Suprapubic skin (tissue), 3 donors: ENCODE results near the gene ANKRD9.

Source experiments
- CTCF ChIP-seq, 2 donors: fragments of 200-600 bp in 1 of 2; fragments of 450-650 bp in 1 of 2; sonication (generic) in 1 of 2; IDR thresholded peaks; one replicate each; pipeline ENCODE4 v1.5.1; 2016 to 2019; ENCODE audit warnings: antibody characterized with exemption in 2 of 2, mild to moderate bottlenecking in 1 of 2, moderate library complexity in 1 of 2
- EP300 ChIP-seq: sonication (generic); formaldehyde crosslinking; IDR thresholded peaks from one replicate; pipeline ENCODE4 v1.6.1; 2017; ENCODE audit warnings: antibody characterized with exemption

GRCh38 chr14:102541771-102542170, 32.2 kb upstream of the ANKRD9 start:
- TF ChIP-seq CTCF (IDR thresholded peaks at IDR 0.05) (no peak), EP300 (no peak)
